BJ (cell line): ENCODE measurements around the gene JHY. TPM values are rescaled to one million over a fixed set of nuclear protein-coding genes. Genes with fewer than 3 reads are reported as not detected.

Source experiments
- CTCF ChIA-PET: fragments of 350-600 bp; formaldehyde crosslinking; extraction: SDS; loops from one replicate; lab custom pipeline; 2021; ENCODE audit warnings: antibody characterized with exemption, inconsistent platforms; lab: Yijun Ruan, JAX
- POLR2A ChIA-PET: fragments of 300-600 bp; sonication (Branson Sonifier 250); formaldehyde crosslinking; extraction: SDS; loops from one replicate; lab custom pipeline; 2021; ENCODE audit warnings: antibody characterized with exemption; lab: Charles Lee
- DNase-seq: peaks from one replicate; pipeline ENCODE4 v3.0.0-alpha.2; 2011; ENCODE audit warnings: low read depth
- H3K27me3 ChIP-seq: 2 replicates; pipeline ENCODE4 v1.6.0; 2011; ENCODE audit warnings: low read length; ENCODE audit not compliant: control insufficient read depth, insufficient read depth
- H3K36me3 ChIP-seq: 2 replicates; pipeline ENCODE4 v1.5.1; 2011; ENCODE audit warnings: low read length; ENCODE audit not compliant: control insufficient read depth, insufficient read depth
- H3K4me3 ChIP-seq: 2 replicates; pipeline ENCODE4 v1.5.1; 2011; ENCODE audit warnings: low read depth, mild to moderate bottlenecking, control low read depth, low read length
- polyA plus RNA-seq: library from polyadenylated mRNA; depleted of rRNA; stranded (reverse); fragments of >200 nt; gene quantifications from 2 replicates; pipeline ENCODE4 v1.2.3, GENCODE V29; 2011
- TF ChIP-seq, protein P1 (sequence below): IDR thresholded peaks from 2 replicates; pipeline ENCODE4 v1.5.1; 2011; ENCODE audit warnings: low read depth, mild to moderate bottlenecking, control low read depth, inconsistent platforms, low read length, moderate library complexity; ENCODE audit not compliant: insufficient read depth

JHY gene
- polyA plus RNA-seq, 1 experiment: 4.4 TPM

DNA sequence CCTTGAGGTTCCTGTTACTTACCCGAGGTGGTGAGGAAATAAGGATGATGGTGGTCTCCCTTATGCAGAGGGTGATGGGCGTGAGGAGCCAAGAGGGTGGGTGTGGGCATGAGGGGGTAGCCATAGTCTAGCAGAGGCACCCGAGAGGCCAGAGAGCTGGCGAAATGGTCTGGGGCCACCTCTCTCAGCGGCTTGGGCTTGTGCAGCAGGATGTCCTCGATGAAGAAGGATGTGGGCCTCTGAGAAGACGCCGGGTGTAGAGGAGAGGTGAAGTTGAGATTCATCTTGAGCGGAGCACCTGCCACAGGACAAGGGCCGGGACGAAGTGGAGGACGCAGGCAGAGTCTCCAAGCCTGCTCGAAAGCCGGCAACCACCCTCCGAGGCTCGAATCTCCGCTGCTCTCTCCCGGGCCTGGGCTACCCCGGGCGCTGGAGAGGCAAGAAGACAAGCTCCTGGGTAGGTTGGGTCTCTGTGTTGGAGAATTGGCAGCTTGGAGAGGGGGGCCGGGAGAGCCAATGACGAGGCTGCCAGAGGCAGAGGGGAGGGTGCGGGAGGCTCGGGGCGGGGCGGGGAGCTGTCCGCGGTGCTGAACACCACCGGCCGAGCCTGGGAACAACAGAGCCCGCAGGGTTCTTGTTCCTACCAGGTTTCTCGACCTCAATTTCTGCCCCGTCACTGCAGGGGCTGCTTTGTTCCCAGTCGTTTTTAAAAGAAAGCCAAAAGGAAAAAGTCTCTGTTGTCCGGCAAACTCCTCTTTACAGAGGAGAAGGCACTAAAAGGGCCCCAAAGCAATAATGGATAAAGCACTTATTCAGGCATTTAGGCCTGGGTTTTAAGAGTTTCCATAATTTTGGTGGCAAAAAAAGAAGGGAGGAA is 99.1 kb downstream of the JHY start, which contains the start of gene BSX:
BSX (minus strand) TSS at position 447 of the 877 bp plus-strand sequence; CDS start at position 284, 163 bp downstream.
- peaks cover 68% of the 10 kb centered on the region for H3K27me3 ChIP-seq
- H3K4me3 ChIP-seq: no peak within 1 kb of the TSS
- H3K36me3 ChIP-seq: no peaks in the 10 kb centered on the region
- ChIA-PET CTCF (interaction anchor here (0.9 kb wide), 1 partner anchor 117 kb away, joined by 3 read pairs; no protein-coding TSS in a partner anchor), POLR2A (no interaction called here)
- DNase-seq: no peak
- TF ChIP-seq, protein P1, sequence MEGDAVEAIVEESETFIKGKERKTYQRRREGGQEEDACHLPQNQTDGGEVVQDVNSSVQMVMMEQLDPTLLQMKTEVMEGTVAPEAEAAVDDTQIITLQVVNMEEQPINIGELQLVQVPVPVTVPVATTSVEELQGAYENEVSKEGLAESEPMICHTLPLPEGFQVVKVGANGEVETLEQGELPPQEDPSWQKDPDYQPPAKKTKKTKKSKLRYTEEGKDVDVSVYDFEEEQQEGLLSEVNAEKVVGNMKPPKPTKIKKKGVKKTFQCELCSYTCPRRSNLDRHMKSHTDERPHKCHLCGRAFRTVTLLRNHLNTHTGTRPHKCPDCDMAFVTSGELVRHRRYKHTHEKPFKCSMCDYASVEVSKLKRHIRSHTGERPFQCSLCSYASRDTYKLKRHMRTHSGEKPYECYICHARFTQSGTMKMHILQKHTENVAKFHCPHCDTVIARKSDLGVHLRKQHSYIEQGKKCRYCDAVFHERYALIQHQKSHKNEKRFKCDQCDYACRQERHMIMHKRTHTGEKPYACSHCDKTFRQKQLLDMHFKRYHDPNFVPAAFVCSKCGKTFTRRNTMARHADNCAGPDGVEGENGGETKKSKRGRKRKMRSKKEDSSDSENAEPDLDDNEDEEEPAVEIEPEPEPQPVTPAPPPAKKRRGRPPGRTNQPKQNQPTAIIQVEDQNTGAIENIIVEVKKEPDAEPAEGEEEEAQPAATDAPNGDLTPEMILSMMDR: no peak

DNA sequence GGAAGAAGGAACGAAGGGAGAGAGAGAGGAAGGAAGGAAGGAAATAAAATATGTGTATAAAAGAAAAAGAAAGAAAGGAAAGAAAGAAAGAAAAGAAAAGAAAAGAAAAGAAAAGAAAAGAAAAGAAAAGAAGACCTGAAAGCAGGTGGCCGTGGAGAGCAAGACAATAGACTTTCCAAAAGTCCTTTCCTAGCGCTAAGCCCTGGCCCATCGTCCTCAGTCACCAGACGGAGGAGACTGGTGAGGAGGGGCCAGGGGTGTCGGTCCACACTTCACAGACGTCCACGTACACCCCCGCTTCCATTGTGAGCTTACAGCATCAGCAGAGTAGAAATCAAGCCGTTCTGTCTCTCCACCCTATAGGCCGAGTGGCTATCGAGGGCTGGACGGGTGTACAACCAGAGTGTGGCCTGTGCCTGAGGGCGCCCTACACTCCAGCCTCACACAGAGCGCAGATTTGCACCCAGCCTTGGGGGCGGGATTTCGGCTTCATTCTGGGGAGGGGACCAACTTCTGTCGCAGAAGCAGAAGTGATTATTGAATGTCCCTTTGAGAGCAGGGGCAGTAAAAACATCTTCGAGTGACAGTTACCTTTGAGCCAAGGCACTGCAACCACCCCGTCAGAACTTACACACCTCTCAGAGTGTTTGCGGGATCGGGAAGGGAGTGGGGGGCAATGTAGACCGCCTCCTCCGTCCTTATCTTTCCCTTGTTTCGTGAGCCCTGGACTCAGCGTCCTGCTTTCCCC is 101.1 kb downstream of the JHY start:
- Histone ChIP-seq H3K27me3 (peaks cover 49% of the 10 kb centered on the region), H3K36me3 (no peaks in the 10 kb centered on the region), H3K4me3 (peak overlapping the region; percentile 63)
- TF ChIP-seq, protein P1: no peak
- ChIA-PET CTCF (interaction anchor here (1.2 kb wide), 1 partner anchor 195 kb away, joined by 3 read pairs; no protein-coding TSS in a partner anchor), POLR2A (no interaction called here)
- DNase-seq: no peak

DNA sequence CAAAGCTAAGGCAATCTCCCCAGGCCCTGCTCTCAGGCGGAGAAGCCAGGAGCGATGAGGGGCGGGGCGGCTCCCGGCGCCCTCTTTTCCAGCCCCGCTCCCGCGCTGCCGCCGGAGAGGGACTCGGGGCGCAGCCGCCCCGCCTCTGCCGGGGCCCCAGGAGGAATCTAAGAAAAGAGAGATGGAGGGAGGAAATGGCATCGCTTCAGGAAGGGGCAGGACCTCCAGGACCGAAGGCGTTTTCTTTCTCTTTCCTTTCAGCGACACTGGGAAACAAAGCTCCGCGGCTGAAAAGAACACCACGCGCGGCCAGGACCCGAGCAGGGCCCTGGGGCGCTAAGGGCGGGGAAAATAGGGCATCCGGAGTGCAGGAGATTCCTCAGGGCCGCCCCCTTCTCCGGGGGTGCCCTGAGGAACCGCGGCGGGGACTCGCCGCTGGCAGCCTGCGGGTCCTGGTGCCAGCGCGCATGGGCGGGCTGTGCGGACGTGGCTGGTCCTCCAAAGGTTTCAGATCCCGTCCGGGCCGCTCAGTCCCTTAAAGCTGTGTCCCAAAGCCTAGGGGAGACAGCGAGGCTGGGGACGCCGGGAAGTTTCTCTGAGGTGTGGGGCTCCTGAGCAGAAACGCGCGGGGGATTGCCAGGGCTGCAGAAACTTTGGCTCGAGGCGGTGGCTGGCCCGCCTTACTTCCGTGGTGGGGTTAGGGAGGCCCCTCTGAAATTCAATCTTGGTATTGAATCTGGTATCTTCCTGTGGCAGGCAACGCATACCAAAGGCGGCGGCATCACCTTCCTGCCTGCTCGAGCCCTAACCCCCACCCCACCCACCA is 101.8 kb downstream of the JHY start:
- DNase-seq: no peak
- no peaks in the 10 kb centered on the region for H3K36me3 ChIP-seq
- H3K4me3 ChIP-seq: peak overlapping the region; percentile 63
- POLR2A ChIA-PET: interaction anchor here (0.6 kb wide), 1 partner anchor 133 kb away, joined by 4 read pairs; no protein-coding TSS in a partner anchor
- H3K27me3 ChIP-seq: peaks cover 45% of the 10 kb centered on the region
- TF ChIP-seq, protein P1: no peak
- CTCF ChIA-PET: interaction anchor here (1.2 kb wide), 1 partner anchor 196 kb away, joined by 3 read pairs; no protein-coding TSS in a partner anchor

DNA sequence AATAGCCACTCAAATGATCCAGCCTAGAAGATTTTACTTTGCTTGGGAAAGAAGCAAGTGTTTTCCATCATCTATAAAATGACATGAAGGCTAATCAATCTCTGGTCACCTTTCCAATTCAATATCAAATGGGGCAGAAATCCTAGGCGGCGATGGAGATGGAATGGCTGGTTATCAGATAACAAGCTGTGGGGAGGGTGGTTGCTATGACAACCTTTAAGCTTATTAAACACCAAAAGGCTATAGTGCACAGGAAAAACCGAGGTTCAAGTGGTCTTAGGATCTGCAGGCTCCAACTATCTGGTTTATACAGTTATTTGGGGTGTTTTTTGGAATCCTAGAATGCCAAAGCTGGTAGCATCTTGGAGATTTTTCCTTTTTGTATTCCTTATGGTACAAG is 113.0 kb downstream of the JHY start:
- Histone ChIP-seq H3K27me3 (peaks cover 3% of the 10 kb centered on the region; the same call in 1 of the 2 replicates), H3K36me3 (no peaks in the 10 kb centered on the region), H3K4me3 (no peak overlapping the region)
- POLR2A ChIA-PET: no interaction called here
- TF ChIP-seq, protein P1: no peak
- CTCF ChIA-PET: interaction anchor here (1.2 kb wide), 2 partner anchors 26 to 131 kb away, joined by 3 to 4 read pairs; no protein-coding TSS in a partner anchor
- DNase-seq: no peak
